Measurements from ENCODE around the gene ARPP19.

The ARPP19 gene

GRCh38 chr15:52565417-52566358 is 3.1 kb downstream of the ARPP19 start:
- peak; percentile 60 for DNase-seq (ENCODE audit: low read depth)
- TF ChIP-seq MYC (IDR thresholded peaks at IDR 0.05; ENCODE audit: low read depth, low read length): peak; percentile 62; the same call in 1 of the 2 replicates
- peak; percentile 84 for TF ChIP-seq MAX (IDR thresholded peaks at IDR 0.05; ENCODE audit: low read depth, low read length)
- peak overlapping the region; percentile 78 for H3K4me3 ChIP-seq (ENCODE audit: low read depth, low read length)

GRCh38 chr15:52563501-52564060 is 5.2 kb downstream of the ARPP19 start:
- no peak for DNase-seq (ENCODE audit: low read depth)
- no peak for TF ChIP-seq MAX (IDR thresholded peaks at IDR 0.05; ENCODE audit: low read depth, low read length)
- TF ChIP-seq CTCF (IDR thresholded peaks at IDR 0.05; ENCODE audit: low read depth, low read length): no peak
- no peak for TF ChIP-seq POLR2A (IDR thresholded peaks at IDR 0.05; ENCODE audit: extremely low read depth, insufficient read length)
- TF ChIP-seq MYC (IDR thresholded peaks at IDR 0.05; ENCODE audit: low read depth, low read length): no peak
- H3K4me3 ChIP-seq (ENCODE audit: low read depth, low read length): no peak overlapping the region

- DNase-seq (ENCODE audit: low read depth): no peak
- no peak overlapping the region for H3K4me3 ChIP-seq (ENCODE audit: low read depth, low read length)
- TF ChIP-seq MAX (IDR thresholded peaks at IDR 0.05; ENCODE audit: low read depth, low read length): no peak
- no peak for TF ChIP-seq MYC (IDR thresholded peaks at IDR 0.05; ENCODE audit: low read depth, low read length)
- TF ChIP-seq CTCF (IDR thresholded peaks at IDR 0.05; ENCODE audit: low read depth, low read length): no peak
- TF ChIP-seq POLR2A (IDR thresholded peaks at IDR 0.05; ENCODE audit: extremely low read depth, insufficient read length): no peak
Observed at GRCh38 chr15:52559575-52559974, 9.3 kb downstream of the ARPP19 start.

GRCh38 chr15:52559022-52559421 is 9.8 kb downstream of the ARPP19 start:
- no peak for DNase-seq (ENCODE audit: low read depth)
- TF ChIP-seq POLR2A (IDR thresholded peaks at IDR 0.05; ENCODE audit: extremely low read depth, insufficient read length) (no peak), MYC (IDR thresholded peaks at IDR 0.05; ENCODE audit: low read depth, low read length) (no peak), MAX (IDR thresholded peaks at IDR 0.05; ENCODE audit: low read depth, low read length) (no peak), CTCF (IDR thresholded peaks at IDR 0.05; ENCODE audit: low read depth, low read length) (no peak)

GRCh38 chr15:52558196-52558595 is 10.6 kb downstream of the ARPP19 start:
- DNase-seq (ENCODE audit: low read depth): peak; percentile 29
- no peak for TF ChIP-seq MYC (IDR thresholded peaks at IDR 0.05; ENCODE audit: low read depth, low read length)
- no peak for TF ChIP-seq MAX (IDR thresholded peaks at IDR 0.05; ENCODE audit: low read depth, low read length)
- no peak for TF ChIP-seq CTCF (IDR thresholded peaks at IDR 0.05; ENCODE audit: low read depth, low read length)
- no peak for TF ChIP-seq POLR2A (IDR thresholded peaks at IDR 0.05; ENCODE audit: extremely low read depth, insufficient read length)
- no peak overlapping the region for H3K4me3 ChIP-seq (ENCODE audit: low read depth, low read length)

More at GRCh38 chr15:52559022-52559421, 9.8 kb downstream of the ARPP19 start:
- H3K4me3 ChIP-seq (ENCODE audit: low read depth, low read length): no peak overlapping the region

- TF ChIP-seq MYC (IDR thresholded peaks at IDR 0.05; ENCODE audit: low read depth, low read length) (no peak), POLR2A (IDR thresholded peaks at IDR 0.05; ENCODE audit: extremely low read depth, insufficient read length) (no peak), CTCF (IDR thresholded peaks at IDR 0.05; ENCODE audit: low read depth, low read length) (no peak), MAX (IDR thresholded peaks at IDR 0.05; ENCODE audit: low read depth, low read length) (no peak)
- DNase-seq (ENCODE audit: low read depth): no peak
- no peak overlapping the region for H3K4me3 ChIP-seq (ENCODE audit: low read depth, low read length)
Observed at GRCh38 chr15:52557274-52557641, 11.6 kb downstream of the ARPP19 start.
